H9 (cell line): ENCODE data around the gene XPR1. TPM values are rescaled to one million over a fixed set of nuclear protein-coding genes. Genes with fewer than 3 reads are reported as not detected.

ENCODE experiments used
- DNase-seq: peaks from one replicate; pipeline ENCODE4 v3.0.0-alpha.2; 2017
- H2AFZ ChIP-seq: one replicate; pipeline ENCODE4 v1.6.1; 2013; ENCODE audit warnings: mild to moderate bottlenecking, low read length, control low read depth, moderate library complexity
- H2AK5ac ChIP-seq: 2 replicates; pipeline ENCODE4 v1.6.1; 2013; ENCODE audit warnings: low read length, control low read depth, mixed read lengths; ENCODE audit not compliant: insufficient read length
- H2BK120ac ChIP-seq: one replicate; pipeline ENCODE4 v1.6.1; 2013; ENCODE audit warnings: low read depth, mild to moderate bottlenecking, low read length, control low read depth, inconsistent platforms; ENCODE audit not compliant: poor library complexity, severe bottlenecking
- H2BK12ac ChIP-seq: 2 replicates; pipeline ENCODE4 v1.6.1; 2013; ENCODE audit warnings: low read length, control low read depth, mixed read lengths, low read depth; ENCODE audit not compliant: insufficient read length
- H2BK15ac ChIP-seq: 2 replicates; pipeline ENCODE4 v1.6.1; 2013; ENCODE audit warnings: low read depth, low read length, control low read depth
- H2BK20ac ChIP-seq: one replicate; pipeline ENCODE4 v1.6.1; 2013; ENCODE audit warnings: low read depth, mild to moderate bottlenecking, low read length, control low read depth, inconsistent platforms; ENCODE audit not compliant: poor library complexity, severe bottlenecking
- H2BK5ac ChIP-seq: 2 replicates; pipeline ENCODE4 v1.6.1; 2013; ENCODE audit warnings: low read length, control low read depth, mixed read lengths; ENCODE audit not compliant: insufficient read length
- H3K14ac ChIP-seq: 2 replicates; pipeline ENCODE4 v1.6.1; 2013; ENCODE audit warnings: low read length, control low read depth; ENCODE audit not compliant: insufficient read depth
- H3K18ac ChIP-seq: 2 replicates; pipeline ENCODE4 v1.6.1; 2013; ENCODE audit warnings: low read depth, mild to moderate bottlenecking, mixed read lengths, low read length, control low read depth; ENCODE audit not compliant: insufficient read length
- H3K23ac ChIP-seq: 2 replicates; pipeline ENCODE4 v1.6.1; 2013; ENCODE audit warnings: low read length, control low read depth, mixed read lengths, low read depth; ENCODE audit not compliant: insufficient read length
- H3K23me2 ChIP-seq: 2 replicates; pipeline ENCODE4 v1.6.1; 2013; ENCODE audit warnings: low read depth, mild to moderate bottlenecking, mixed read lengths, low read length, control low read depth; ENCODE audit not compliant: insufficient read length, poor library complexity, severe bottlenecking
- H3K27ac ChIP-seq: 2 replicates; pipeline ENCODE4 v1.5.1; 2013; ENCODE audit warnings: low read length, control low read depth, mixed read lengths, low read depth; ENCODE audit not compliant: insufficient read length
- H3K27me3 ChIP-seq: 2 replicates; pipeline ENCODE4 v1.6.1; 2013; ENCODE audit warnings: low read length, control low read depth, inconsistent platforms; ENCODE audit not compliant: insufficient read depth
- H3K4ac ChIP-seq: 2 replicates; pipeline ENCODE4 v1.6.1; 2013; ENCODE audit warnings: low read depth, mild to moderate bottlenecking, control low read depth, inconsistent platforms, low read length, moderate library complexity
- H3K4me1 ChIP-seq: 2 replicates; pipeline ENCODE4 v1.6.1; 2013; ENCODE audit warnings: low read length, control low read depth, inconsistent platforms; ENCODE audit not compliant: insufficient read depth
- H3K4me2 ChIP-seq: 2 replicates; pipeline ENCODE4 v1.6.1; 2013; ENCODE audit warnings: low read length, control low read depth, mixed read lengths; ENCODE audit not compliant: insufficient read length, insufficient read depth
- H3K56ac ChIP-seq: 2 replicates; pipeline ENCODE4 v1.6.1; 2013; ENCODE audit warnings: low read depth, mild to moderate bottlenecking, mixed read lengths, low read length, control low read depth; ENCODE audit not compliant: insufficient read length
- H3K79me1 ChIP-seq: 2 replicates; pipeline ENCODE4 v1.6.1; 2013; ENCODE audit warnings: low read depth, mild to moderate bottlenecking, moderate library complexity, low read length, control low read depth, inconsistent platforms; ENCODE audit not compliant: insufficient read depth, poor library complexity, severe bottlenecking
- H3K79me2 ChIP-seq: 2 replicates; pipeline ENCODE4 v1.6.1; 2013; ENCODE audit warnings: low read length, control low read depth, inconsistent platforms; ENCODE audit not compliant: insufficient read depth
- H3K9ac ChIP-seq: 2 replicates; pipeline ENCODE4 v1.6.1; 2013; ENCODE audit warnings: low read length, control low read depth, mixed read lengths; ENCODE audit not compliant: insufficient read length; ENCODE audit errors: extremely low read depth
- H3K9me3 ChIP-seq: one replicate; pipeline ENCODE4 v1.6.1; 2013; ENCODE audit warnings: low read depth, low read length, inconsistent platforms; ENCODE audit not compliant: control insufficient read depth
- H3T11ph ChIP-seq: one replicate; pipeline ENCODE4 v1.6.1; 2013; ENCODE audit warnings: mild to moderate bottlenecking, low read length, control low read depth, inconsistent platforms
- H4K20me1 ChIP-seq: one replicate; pipeline ENCODE4 v1.6.1; 2013; ENCODE audit not compliant: control insufficient read depth, insufficient read length, insufficient read depth
- H4K5ac ChIP-seq: 2 replicates; pipeline ENCODE4 v1.6.1; 2013; ENCODE audit warnings: low read depth, mild to moderate bottlenecking, mixed read lengths, low read length, control low read depth; ENCODE audit not compliant: insufficient read length
- H4K8ac ChIP-seq: replicated peaks from 2 replicates; pipeline ENCODE4 v1.6.1; 2013; ENCODE audit warnings: low read length, control low read depth, mixed read lengths, low read depth; ENCODE audit not compliant: insufficient read length
- H4K91ac ChIP-seq: 2 replicates; pipeline ENCODE4 v1.6.1; 2013; ENCODE audit warnings: low read depth, mild to moderate bottlenecking, moderate library complexity, mixed read lengths, low read length, control low read depth; ENCODE audit not compliant: insufficient read length
- H3K27ac Mint-ChIP-seq, 3 experiments: 2 replicates in 2 of 3; 3 replicates in 1 of 3; pipeline ENCODE4 v1.8.0; 2020 to 2021; ENCODE audit warnings: mixed read lengths in 3 of 3, mild to moderate bottlenecking in 1 of 3, moderate library complexity in 1 of 3
- H3K27me3 Mint-ChIP-seq: 2 replicates; pipeline ENCODE4 v1.8.0; 2021; ENCODE audit warnings: low read depth, mild to moderate bottlenecking, moderate library complexity, mixed read lengths
- H3K36me3 Mint-ChIP-seq, 3 experiments: 2 replicates in 2 of 3; 3 replicates in 1 of 3; pipeline ENCODE4 v1.8.0; 2020 to 2021; ENCODE audit warnings: low read depth in 3 of 3, mixed read lengths in 3 of 3; ENCODE audit not compliant: insufficient read depth in 1 of 3
- H3K4me1 Mint-ChIP-seq, 2 experiments: 2 replicates each; pipeline ENCODE4 v1.8.0; 2020; ENCODE audit warnings: mixed read lengths in 2 of 2
- H3K4me3 Mint-ChIP-seq, 2 experiments: 2 replicates in 1 of 2; 3 replicates in 1 of 2; pipeline ENCODE4 v1.8.0; 2020 to 2021; ENCODE audit warnings: mild to moderate bottlenecking in 2 of 2, mixed read lengths in 2 of 2, moderate library complexity in 1 of 2
- H3K9me3 Mint-ChIP-seq, 2 experiments: 2 replicates in 1 of 2; 3 replicates in 1 of 2; pipeline ENCODE4 v1.8.0; 2020; ENCODE audit warnings: mild to moderate bottlenecking in 2 of 2, mixed read lengths in 2 of 2, moderate library complexity in 1 of 2
- WGBS: extraction: QIAGEN DNeasy Blood & Tissue Kit; methylation state at CpG from one replicate; pipeline ENCODE4 v1.1.7; 2013; ENCODE audit warnings: missing lambda C conversion rate, low lambda C conversion rate, mixed read lengths; ENCODE audit not compliant: insufficient read length; ENCODE audit errors: extremely low coverage; 5-methylcytosine and 5-hydroxymethylcytosine counted together
- total RNA-seq: library from RNA; stranded (reverse); gene quantifications from 2 replicates; pipeline ENCODE4 v1.2.1, GENCODE V29; 2021
- TF ChIP-seq, protein P1 (sequence below): fragments of 200-600 bp; sonication (generic); conservative IDR thresholded peaks from 3 replicates; pipeline ENCODE4 v1.8.0; 2021; ENCODE audit warnings: antibody characterized with exemption, mild to moderate bottlenecking

Gene XPR1
- total RNA-seq, 1 experiment from 2014 or later: 34.1 TPM

DNA sequence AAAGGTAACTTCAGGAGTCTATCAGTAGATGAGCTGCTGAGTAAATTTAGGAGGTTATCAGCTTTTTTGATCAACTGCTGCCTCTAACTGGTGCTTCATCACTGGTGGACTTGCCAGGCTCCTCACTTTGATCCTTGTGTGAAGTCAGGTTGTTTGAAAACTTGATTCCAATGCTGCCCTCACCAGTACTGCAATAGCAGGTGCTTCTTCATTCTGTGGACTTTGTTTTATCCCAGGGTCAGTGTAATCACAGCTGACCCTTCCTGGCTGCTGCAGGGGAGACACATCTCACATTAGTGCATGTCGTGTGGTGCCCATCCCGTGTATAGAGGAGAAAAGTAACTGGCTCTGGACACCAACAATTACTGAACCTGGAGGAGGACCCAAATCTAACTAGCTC, 260.9 kb downstream of the XPR1 start:
- Histone ChIP-seq H3K9me3 (no peaks in the 10 kb centered on the region), H3K4me2 (no peak overlapping the region), H4K5ac (no peak overlapping the region), H4K91ac (no peak overlapping the region), H2BK15ac (no peak overlapping the region), H3K27ac (no peak overlapping the region), H2AFZ (no peak overlapping the region), H3K23me2 (no peaks in the 10 kb centered on the region), H3K9ac (no peak overlapping the region), H2AK5ac (no peak overlapping the region), H3K14ac (no peak overlapping the region), H2BK5ac (no peak overlapping the region), H4K8ac (no peak overlapping the region), H3T11ph (no peak overlapping the region), H2BK12ac (no peak overlapping the region), H3K27me3 (no peaks in the 10 kb centered on the region), H3K23ac (no peak overlapping the region), H3K79me1 (no peaks in the 10 kb centered on the region), H2BK20ac (no peak overlapping the region), H3K56ac (no peak overlapping the region), H3K79me2 (no peaks in the 10 kb centered on the region), H3K4ac (no peak overlapping the region), H3K18ac (no peak overlapping the region), H4K20me1 (no peaks in the 10 kb centered on the region), H3K4me1 (no peaks in the 10 kb centered on the region), H2BK120ac (no peak overlapping the region)
- no peak overlapping the region for H3K27ac Mint-ChIP-seq
- H3K27me3 Mint-ChIP-seq: no peaks in the 10 kb centered on the region; the same call in 1 of the 2 replicates
- H3K4me1 Mint-ChIP-seq: peaks cover 0 to 2% of the 10 kb centered on the region in 2 experiments; a peak in 2 of 4 replicates
- TF ChIP-seq, protein P1, sequence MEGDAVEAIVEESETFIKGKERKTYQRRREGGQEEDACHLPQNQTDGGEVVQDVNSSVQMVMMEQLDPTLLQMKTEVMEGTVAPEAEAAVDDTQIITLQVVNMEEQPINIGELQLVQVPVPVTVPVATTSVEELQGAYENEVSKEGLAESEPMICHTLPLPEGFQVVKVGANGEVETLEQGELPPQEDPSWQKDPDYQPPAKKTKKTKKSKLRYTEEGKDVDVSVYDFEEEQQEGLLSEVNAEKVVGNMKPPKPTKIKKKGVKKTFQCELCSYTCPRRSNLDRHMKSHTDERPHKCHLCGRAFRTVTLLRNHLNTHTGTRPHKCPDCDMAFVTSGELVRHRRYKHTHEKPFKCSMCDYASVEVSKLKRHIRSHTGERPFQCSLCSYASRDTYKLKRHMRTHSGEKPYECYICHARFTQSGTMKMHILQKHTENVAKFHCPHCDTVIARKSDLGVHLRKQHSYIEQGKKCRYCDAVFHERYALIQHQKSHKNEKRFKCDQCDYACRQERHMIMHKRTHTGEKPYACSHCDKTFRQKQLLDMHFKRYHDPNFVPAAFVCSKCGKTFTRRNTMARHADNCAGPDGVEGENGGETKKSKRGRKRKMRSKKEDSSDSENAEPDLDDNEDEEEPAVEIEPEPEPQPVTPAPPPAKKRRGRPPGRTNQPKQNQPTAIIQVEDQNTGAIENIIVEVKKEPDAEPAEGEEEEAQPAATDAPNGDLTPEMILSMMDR: no peak
- no peaks in the 10 kb centered on the region; a peak in 1 of 5 replicates for H3K9me3 Mint-ChIP-seq
- no peak overlapping the region for H3K4me3 Mint-ChIP-seq
- no peak for DNase-seq
- no peaks in the 10 kb centered on the region; a peak in 1 of 7 replicates for H3K36me3 Mint-ChIP-seq
- no CpG with 5 or more reads among the region's 2 CpGs for WGBS
